Lower leg skin (tissue), 4 donors: ENCODE measurements around the gene BIRC6. TPM values are rescaled to one million over a fixed set of nuclear protein-coding genes. Genes with fewer than 3 reads are reported as not detected.

Experiments
- DNase-seq, 2 donors: peaks; one replicate each; pipeline ENCODE4 v3.0.0-alpha.2; 2019; ENCODE audit warnings: low spot score in 2 of 2
- H3K4me3 ChIP-seq: fragments of 200-600 bp; sonication (generic); 2 replicates; pipeline ENCODE4 v1.5.1; 2017; ENCODE audit warnings: mild to moderate bottlenecking, low read depth; ENCODE audit not compliant: poor library complexity, severe bottlenecking
- POLR2A ChIP-seq, 2 donors: fragments of 450-650 bp; IDR thresholded peaks; one replicate each; pipeline ENCODE4 v1.6.1; 2016 to 2017; ENCODE audit warnings: antibody characterized with exemption in 2 of 2, mild to moderate bottlenecking in 1 of 2, moderate library complexity in 1 of 2
- WGBS, 2 donors: methylation state at CpG; one replicate each; pipeline ENCODE4 v1.1.5; 2018; 5-methylcytosine and 5-hydroxymethylcytosine counted together
- intact Hi-C: fragments of 100-400 bp; cut with DNase I; formaldehyde crosslinking; loops from one replicate; pipeline ENCODE4 v1.15.0; 2023; ENCODE audit warnings: low total_unique reads
- total RNA-seq, 4 donors: library from RNA; depleted of rRNA; stranded (reverse); fragments of >200 nt; gene quantifications; one replicate each; pipeline ENCODE4 v1.1.0, GENCODE V29; 2016
- TF ChIP-seq, protein P1 (sequence below), 3 donors: fragments of 450-650 bp; IDR thresholded peaks; one replicate each; pipeline ENCODE4 v1.5.1; 2016; ENCODE audit warnings: antibody characterized with exemption in 3 of 3, mild to moderate bottlenecking in 3 of 3, moderate library complexity in 2 of 3

The BIRC6 gene
- total RNA-seq, 4 donors from 2014 or later: 70.3 to 146 (median 95.6) TPM

DNA sequence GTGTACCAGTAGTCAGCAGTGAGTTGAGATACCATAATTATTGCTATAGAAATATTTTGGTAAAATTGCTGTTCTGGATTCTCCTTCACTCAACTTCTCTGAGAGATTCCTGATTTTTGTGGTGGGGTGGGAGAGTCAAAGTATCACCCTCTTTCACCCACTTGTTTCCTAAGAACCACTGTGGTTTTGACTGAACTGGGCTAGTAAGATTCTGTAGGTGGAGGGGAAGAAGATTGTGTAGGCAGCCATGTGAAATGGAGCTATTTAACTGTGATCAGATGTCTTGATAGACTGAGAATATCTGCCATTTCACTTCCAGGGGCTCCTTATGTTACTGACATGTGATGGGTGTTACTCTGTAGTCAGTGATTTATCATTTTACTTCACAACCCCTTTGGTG, 45.3 kb downstream of the BIRC6 start:
- no peak for DNase-seq
- TF ChIP-seq, protein P1, sequence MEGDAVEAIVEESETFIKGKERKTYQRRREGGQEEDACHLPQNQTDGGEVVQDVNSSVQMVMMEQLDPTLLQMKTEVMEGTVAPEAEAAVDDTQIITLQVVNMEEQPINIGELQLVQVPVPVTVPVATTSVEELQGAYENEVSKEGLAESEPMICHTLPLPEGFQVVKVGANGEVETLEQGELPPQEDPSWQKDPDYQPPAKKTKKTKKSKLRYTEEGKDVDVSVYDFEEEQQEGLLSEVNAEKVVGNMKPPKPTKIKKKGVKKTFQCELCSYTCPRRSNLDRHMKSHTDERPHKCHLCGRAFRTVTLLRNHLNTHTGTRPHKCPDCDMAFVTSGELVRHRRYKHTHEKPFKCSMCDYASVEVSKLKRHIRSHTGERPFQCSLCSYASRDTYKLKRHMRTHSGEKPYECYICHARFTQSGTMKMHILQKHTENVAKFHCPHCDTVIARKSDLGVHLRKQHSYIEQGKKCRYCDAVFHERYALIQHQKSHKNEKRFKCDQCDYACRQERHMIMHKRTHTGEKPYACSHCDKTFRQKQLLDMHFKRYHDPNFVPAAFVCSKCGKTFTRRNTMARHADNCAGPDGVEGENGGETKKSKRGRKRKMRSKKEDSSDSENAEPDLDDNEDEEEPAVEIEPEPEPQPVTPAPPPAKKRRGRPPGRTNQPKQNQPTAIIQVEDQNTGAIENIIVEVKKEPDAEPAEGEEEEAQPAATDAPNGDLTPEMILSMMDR (IDR thresholded peaks at IDR 0.05): no peak
- no peak for TF ChIP-seq POLR2A (IDR thresholded peaks at IDR 0.05)
- intact Hi-C loops: no loop called here
- H3K4me3 ChIP-seq: no peak overlapping the region

DNA sequence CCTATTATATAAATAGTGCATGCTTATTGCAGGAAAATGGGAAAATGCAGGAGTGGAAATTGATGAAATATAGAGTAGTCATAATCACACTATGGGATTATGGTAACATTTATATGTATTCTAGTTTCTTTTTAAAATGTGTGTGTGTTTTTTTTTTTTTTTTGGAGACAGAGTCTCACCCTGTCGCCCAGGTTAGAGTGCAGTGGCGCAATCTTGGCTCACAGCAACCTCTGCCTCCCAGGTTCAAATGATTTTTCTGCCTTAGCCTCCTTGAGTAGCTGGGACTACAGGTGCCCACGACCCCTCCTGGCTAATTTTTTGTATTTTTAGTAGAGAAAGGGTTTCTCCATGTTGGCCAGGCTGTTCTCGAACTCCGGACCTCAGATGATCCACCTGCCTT, 47.0 kb downstream of the BIRC6 start:
- H3K4me3 ChIP-seq: no peak overlapping the region
- TF ChIP-seq POLR2A (IDR thresholded peaks at IDR 0.05): no peak
- TF ChIP-seq, protein P1 (IDR thresholded peaks at IDR 0.05): no peak
- DNase-seq: no peak
- 93 to 95% methylated on average over 5 of the region's 5 CpGs for WGBS, 2 donors
- intact Hi-C loops: no loop called here

DNA sequence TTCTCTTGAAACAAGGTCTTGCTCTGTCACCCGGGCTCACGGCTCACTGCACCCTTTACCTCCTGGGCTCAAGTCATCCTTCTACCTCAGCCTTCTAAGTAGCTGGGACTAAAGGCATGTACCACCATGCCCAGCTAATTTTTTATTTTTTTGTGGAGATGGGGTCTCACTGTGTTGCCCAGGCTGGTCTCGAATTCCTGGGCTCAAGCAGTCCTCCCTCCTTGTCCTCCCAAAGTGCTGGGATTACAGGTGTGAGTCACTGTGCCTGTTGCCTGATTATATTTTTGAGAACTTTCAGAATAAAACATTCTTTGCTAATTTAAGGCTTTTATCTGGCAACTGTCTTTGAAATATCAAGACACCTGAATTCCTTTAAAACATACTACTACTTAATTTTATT, 47.9 kb downstream of the BIRC6 start:
- DNase-seq: no peak
- intact Hi-C loops: no loop called here
- WGBS, 2 donors: 93 to 94% methylated on average over 3 of the region's 3 CpGs
- TF ChIP-seq, protein P1 (IDR thresholded peaks at IDR 0.05): no peak
- no peak for TF ChIP-seq POLR2A (IDR thresholded peaks at IDR 0.05)
- no peak overlapping the region for H3K4me3 ChIP-seq

DNA sequence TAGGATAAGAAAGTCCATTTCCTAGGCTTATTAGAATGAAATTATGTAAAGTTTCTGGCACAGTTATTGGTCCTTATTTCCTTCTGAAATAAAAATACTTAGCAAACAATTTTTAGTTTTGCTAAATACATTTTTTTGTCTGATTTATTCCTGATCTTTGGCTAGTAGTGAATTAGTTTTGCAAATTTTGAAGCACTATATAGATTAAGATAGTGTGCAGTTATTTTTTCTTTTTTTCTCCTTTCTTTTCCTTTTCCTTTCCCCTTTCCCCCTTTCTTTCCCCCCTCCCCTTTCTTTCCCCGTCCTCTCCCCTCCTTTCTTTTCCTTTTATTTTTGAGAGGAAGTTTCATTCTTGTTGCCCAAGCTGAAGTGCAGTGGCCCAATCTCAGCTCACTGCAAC, 59.7 kb downstream of the BIRC6 start:
- whole genome bisulfite sequencing, 2 donors: 86 to 93% methylated on average over 1 of the region's 1 CpG
- no peak for DNase-seq
- intact Hi-C loops: no loop called here
- TF ChIP-seq POLR2A (IDR thresholded peaks at IDR 0.05): no peak
- TF ChIP-seq, protein P1 (IDR thresholded peaks at IDR 0.05): no peak
- H3K4me3 ChIP-seq: no peak overlapping the region

DNA sequence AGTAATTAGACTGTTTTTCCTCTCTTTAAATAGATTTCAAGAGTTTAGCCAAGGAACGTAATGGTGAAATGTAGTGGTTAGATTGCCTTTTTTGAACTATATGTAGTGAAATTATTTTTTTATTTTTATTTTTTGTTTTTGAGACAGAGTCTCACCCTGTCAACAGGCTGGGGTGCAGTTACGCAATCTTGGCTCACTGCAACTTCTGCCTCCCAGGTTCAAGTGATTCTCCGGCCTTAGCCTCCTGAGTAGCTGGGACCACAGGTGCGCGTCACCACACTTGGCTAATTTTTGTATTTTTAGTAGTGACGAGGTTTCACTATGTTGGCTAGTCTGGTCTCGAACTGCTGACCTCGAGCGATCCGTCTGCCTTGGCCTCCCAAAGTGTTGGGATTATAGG, 60.8 kb downstream of the BIRC6 start:
- TF ChIP-seq, protein P1 (IDR thresholded peaks at IDR 0.05): no peak
- TF ChIP-seq POLR2A (IDR thresholded peaks at IDR 0.05): no peak
- no peak for DNase-seq
- WGBS, 2 donors: 98 to 99% methylated on average over 10 of the region's 10 CpGs
- no peak overlapping the region for H3K4me3 ChIP-seq
- intact Hi-C loops: no loop called here

DNA sequence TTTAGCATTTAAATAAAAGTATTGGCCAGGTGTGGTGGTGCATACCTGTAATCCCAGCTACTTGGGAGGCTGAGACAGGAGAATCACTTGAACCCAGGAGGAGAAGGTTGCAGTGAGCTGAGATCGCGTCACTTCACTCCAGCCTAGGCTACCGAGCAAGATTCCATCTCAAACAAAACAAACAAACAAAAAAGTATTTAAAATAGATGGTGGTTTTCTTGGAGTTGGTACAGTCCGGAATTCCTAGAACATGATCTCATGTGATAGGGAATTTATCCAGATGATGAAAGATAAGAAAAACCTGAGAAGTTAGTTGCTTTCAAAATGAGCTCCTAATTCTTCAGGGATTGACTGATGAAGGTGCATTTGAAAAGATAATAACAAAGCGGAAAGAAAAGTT, 62.0 kb downstream of the BIRC6 start:
- intact Hi-C loops: no loop called here

More for the DNA sequence above, 62.0 kb downstream of the BIRC6 start:
- no peak overlapping the region for H3K4me3 ChIP-seq
- TF ChIP-seq, protein P1 (IDR thresholded peaks at IDR 0.05): no peak
- TF ChIP-seq POLR2A (IDR thresholded peaks at IDR 0.05): no peak
- WGBS, 2 donors: 79 to 82% methylated on average over 5 of the region's 5 CpGs
- DNase-seq: no peak
